A549 treated with dexamethasone at 1 μM for 4 hours (cell line): ENCODE results near the gene ARID5A. TPM values are rescaled to one million over a fixed set of nuclear protein-coding genes. Genes with fewer than 3 reads are reported as not detected.

ENCODE experiments used
- total RNA-seq: library from RNA; stranded (reverse); fragments of 200-300 nt; extraction: Qiagen RNA extraction; gene quantifications from 5 replicates; pipeline ENCODE4 v1.2.3, GENCODE V29; 2022

ARID5A gene
- 2.7 to 4.2 TPM (median 3.7 TPM) in 5 replicates for total RNA-seq

DNA sequence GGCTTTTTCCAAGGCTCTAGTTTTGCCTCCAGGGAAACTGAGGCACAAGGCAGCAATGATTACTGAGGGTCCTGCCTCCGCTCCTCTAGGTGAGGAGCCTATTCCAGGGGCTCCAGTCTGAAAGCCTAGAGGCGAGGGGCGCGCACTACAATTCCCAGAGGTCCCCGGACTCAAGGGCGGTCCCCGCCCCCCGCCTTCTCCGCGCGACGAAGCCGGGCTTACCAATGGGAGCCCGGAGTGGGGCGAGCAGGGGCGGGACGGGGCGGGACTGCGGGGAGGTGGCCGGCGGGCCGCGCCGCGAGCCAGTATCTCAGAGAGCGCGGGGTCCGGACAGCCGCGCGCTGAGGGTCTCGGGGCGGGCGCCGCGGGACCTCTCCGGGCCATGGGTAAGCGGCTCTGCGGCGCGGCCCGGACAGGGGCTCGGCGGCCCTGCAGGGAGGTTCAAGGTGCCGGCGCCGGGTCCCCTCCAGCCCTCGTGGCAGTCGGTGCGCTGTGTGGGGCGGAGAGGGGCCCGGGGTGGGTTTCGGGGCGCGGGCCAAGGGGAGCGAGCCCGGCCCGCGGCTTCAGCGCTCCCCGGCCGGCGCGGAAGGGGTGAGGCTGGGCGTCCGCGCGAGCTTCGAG, at the start of gene ARID5A:
ARID5A (plus strand) TSS at position 308 of the 621 bp plus-strand sequence; CDS start at position 383, 75 bp downstream.

DNA sequence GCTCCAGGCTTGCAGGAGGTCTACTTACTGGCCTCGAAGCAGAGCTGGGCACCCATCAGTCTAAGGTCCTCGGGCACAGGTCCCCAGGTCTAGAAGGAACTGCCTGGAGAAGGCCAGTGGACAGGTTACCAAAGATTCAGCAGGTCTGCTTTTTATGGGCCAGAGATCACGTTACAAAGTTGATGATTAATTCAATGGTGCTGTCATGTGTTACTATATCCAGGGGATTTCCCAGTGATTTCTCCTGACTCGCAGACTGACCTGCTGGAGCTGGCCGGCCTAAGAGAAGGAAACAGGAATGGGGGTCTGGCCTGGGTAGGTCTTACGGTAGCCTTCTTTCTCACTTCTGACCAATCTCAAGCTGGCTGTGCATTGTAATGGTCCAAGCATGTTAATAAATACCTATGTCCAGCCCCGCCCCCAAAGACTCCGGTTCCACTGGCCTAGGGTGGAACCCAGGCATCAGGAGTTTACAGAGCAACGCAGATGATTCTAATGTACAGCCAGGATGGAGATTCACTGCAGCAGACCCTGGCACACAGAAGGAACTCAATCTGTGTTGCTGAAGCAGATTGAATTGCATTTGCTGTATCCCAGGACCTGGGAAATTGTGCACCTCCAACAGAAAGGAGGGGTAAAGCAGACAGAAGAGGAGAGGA, 31.2 kb upstream of the ARID5A start, which contains the start of gene NEURL3:
NEURL3 (minus strand) TSS at position 127 of the 659 bp plus-strand sequence; CDS start at position 56, 71 bp downstream.

Other genes starting within 250 kb of the ARID5A start
- gene SNRNP200, start 231.2 kb upstream of the ARID5A start, total RNA-seq: 97.2 to 134 TPM (median 127 TPM) in 5 replicates
- not detected in 5 replicates for gene ITPRIPL1, start 211.4 kb upstream of the ARID5A start, total RNA-seq
- 39.5 to 44.7 TPM (median 40.9 TPM) in 5 replicates for gene NCAPH, start 201.0 kb upstream of the ARID5A start, total RNA-seq
- 0.39 to 0.61 TPM (median 0.45 TPM) in 5 replicates for gene NEURL3, start 31.4 kb upstream of the ARID5A start, total RNA-seq
- 18.2 to 24.8 TPM (median 22.0 TPM) in 5 replicates for gene KANSL3, start 101.6 kb downstream of the ARID5A start, total RNA-seq
- gene FER1L5, start 106.0 kb downstream of the ARID5A start, total RNA-seq: 0.02 TPM in 1 of 5 replicates, not detected in the others
- gene LMAN2L, start 203.3 kb downstream of the ARID5A start, total RNA-seq: 18.8 to 20.4 TPM (median 19.6 TPM) in 5 replicates
- gene CNNM4, start 224.2 kb downstream of the ARID5A start, total RNA-seq: 7.4 to 11.4 TPM (median 10.4 TPM) in 5 replicates